Measurements from ENCODE around the gene CPA5.
"Not testable (repeated sequence)": the region's sequence is repeated elsewhere in the genome, so short reads cannot be mapped to it uniquely, and the experiment has no call there.

Gene CPA5, protein sequence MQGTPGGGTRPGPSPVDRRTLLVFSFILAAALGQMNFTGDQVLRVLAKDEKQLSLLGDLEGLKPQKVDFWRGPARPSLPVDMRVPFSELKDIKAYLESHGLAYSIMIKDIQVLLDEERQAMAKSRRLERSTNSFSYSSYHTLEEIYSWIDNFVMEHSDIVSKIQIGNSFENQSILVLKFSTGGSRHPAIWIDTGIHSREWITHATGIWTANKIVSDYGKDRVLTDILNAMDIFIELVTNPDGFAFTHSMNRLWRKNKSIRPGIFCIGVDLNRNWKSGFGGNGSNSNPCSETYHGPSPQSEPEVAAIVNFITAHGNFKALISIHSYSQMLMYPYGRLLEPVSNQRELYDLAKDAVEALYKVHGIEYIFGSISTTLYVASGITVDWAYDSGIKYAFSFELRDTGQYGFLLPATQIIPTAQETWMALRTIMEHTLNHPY

DNA sequence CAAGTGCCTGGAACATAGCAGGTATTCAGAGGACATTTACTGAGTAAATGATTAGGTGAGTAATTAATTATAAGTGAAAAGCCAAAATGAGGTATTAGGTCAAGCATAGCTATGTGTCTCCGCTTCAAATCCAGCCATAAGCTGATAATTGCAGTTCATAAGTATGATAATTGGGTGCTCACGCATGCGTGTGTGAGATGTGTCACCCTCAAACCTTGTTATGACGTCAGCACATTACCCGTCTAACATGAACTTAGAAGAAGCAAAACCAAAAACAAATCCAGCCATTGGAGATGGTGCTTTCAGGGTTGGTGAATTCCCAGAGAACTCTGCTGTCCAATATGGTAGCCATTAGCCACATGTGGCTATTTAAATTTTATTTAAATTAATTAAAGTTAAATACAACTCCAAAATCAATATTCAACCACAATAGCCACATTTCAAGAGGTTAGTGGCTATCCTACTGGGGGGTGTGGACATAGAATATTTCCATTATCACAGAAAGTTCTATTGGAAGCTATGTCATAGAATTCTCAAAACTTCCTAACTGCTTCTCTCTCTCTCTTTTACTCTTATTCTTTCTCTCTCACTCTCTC, at the start of gene CPA5:
Gene CPA5 (plus strand): TSS at position 546 of the 596 bp plus-strand sequence. CDS start 1,670 bp downstream, outside the sequence.
- no peak for DNase-seq (ENCODE audit: low read depth)

DNA sequence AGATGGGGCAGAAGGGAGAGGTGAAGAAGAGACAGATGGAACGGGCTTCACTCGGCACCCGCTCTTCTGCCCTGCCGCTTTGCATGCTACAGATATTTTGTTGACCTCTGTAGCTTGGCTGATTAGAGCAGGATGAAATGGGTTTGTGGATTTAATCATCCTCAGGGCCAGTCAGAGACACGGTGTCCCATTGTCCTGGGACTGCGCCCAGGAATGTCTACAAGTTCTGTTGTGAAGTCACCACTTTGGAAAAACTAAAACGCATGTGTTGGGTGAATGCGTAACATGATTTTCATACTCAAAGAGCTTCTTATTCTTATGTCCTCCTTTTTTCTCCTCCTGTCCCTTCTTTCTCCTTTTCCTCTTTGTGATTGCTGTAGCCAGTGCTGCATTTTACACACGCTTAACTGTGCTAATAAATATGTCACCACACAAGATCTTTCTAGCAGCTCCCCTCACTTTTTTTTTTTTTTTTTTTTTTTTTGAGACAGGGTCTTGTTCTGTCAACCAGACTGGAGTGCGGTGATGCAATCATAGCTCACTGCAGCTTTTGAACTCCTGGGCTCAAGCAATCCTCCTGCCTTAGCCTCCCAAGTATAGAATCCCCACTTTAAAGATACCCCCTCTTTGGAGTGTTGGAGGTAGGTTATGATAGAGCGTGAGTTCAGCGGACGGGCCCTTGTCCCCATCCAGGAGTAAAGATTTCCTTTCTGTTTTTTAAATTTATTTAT, 48.2 kb upstream of the CPA5 start:
- no peak for DNase-seq (ENCODE audit: low read depth)

DNA sequence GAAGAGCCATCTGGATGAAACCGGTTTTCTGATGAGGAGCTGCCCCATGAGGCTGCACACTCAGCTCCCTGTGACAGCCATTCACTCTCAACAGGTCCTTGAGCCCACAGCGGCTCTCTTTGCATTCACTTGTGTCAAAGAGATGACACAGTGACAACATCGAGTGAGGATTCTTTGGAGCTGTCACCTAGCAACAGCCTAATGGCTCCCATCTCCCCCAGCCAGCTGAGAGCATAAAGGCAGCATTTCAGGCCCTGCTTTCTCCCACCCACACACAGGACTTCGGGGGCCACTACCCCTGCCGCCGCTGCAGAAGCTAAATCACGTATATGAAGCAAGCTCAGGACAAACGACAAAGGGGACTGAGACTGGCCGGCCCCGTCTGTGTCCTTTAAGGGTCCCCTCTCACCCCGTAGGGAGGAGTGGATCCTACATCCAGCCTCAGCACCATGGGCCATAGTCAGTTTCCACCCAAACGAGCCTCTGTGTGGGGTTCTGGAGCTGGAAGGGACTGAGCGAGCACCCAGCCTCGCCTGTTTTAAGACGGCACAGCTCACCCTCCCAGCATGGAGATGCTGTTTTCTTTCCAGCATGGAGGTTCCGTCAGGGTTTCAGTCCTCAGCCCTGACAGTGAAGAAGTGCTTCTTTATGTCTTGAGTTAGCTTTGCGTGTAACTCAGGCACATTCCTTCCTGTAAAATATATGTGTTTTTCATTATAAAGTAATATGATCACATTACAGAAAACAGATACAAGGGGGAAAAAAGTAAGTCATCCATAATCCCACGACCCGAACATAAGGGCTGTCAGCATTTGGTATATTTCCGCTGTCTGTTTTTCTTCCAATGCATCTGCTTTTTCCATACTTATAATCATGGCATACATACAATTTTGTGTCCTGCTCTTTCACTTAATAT, 46.7 kb upstream of the CPA5 start:
- DNase-seq (ENCODE audit: low read depth) = no peak

DNA sequence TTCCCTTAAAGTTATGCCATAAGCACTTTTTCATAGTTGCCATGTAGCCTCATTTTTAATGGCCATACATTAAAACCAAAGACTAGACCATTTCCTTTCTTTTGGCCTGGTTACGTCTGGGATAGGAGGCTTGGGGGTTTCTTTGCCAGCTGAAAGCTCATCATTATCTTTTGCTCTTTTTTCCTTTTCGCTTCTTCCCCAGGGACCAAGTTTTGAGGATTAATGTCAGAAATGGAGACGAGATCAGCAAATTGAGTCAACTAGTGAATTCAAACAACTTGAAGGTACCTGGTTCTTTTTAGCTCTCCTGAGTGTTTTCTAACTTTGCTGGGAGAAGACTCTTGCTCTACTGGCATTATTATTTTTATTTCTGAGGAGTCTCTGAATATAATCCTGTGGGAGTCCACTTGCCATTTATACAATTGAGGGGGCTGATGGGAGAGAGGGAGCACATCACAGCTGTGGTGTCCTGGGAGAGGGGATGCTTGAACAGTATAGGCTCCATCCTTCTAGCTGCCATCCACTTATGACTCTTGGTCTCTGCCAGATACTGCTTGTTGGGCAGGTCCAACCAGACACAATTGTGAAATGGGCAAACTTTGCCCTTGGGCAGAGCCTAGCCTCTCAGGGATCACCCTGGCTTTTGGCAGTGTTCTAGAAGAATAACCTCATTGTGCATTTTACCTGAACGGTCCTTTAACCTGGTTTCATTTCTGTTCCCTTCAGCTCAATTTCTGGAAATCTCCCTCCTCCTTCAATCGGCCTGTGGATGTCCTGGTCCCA, 45.9 kb upstream of the CPA5 start:
- no peak for DNase-seq (ENCODE audit: low read depth)

DNA sequence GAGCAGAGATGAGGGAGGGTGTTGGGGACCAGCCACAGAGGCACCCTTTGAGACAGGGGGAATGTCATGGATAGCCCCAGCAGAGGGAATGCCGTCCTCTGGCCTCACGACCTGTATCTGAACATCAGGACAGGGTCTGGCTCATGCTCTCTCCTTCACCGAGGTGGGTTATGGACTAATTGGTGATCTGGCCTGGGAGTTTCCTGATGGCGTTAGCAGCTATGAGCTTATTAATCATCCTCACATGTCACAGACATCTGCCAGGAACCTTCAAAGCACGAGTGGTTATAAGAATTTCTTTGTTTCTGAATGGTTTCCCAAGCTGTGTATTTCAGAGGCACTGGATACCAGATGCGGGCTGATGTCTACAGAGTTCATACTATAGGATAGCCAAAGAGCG, 44.8 kb upstream of the CPA5 start:
- DNase-seq (ENCODE audit: low read depth) = no peak

DNA sequence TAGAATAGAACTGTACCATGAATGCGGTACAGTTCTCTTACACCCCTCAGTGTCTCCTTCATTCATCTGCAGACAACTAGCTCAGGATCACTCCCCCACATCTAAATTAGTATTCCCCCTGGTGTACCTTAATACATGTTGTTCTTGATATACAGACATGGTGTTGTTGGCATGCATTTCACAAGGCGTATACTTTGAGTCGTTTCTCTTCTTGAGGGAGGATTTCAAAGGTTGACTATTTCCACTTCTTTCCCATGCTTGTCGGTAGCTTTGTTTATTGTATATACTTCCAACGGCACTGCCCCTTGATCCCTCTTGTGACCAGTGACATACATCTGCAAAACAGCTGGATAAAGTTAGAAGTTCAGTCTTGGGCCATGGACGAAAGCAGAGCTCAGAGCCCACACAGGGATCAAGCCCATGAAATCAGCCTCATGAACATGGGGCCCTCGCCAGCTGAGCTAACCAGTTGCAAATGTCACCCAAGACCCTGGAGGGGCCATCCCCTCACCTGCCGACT, 43.1 kb upstream of the CPA5 start:
- DNase-seq (ENCODE audit: low read depth) = no peak

DNA sequence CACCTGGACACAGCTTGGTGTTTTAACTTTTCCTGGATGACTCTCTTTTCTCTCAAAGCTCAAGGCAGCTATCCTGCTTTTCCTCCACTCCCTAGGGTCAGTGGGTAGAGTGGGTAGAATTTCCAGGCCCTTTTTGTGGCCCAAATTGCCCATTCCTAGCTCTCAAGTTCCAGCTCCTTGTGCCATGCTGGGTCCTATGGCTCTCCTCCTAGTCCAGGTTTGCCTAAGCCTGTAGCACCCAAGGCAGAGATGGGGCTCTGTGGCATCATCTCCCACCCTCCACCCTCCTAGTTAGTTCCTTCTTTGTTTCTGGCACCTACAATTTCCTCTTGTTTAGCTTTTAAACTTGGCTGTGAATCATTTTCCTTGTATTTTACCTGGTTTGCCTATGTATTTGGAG, 42.0 kb upstream of the CPA5 start:
- DNase-seq (ENCODE audit: low read depth) = no peak

DNA sequence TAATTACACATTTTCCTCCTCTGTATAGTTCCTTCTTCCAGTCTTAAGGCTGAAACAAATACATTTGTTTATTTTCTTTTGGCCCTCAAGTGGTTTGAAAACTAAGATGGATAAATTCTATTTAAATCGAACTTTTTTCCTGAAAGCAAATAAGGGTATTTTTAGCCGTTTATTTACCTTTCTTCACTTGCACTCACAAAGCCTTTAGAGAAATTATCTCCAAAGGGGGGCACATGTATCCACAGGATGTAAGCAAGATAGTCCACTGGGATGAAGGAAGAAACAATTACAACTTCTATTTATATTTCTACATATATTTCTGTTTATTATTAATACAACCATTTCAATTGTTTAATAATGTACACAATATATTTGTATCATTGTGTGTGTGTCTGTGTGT, 41.5 kb upstream of the CPA5 start:
- no peak for DNase-seq (ENCODE audit: low read depth)

DNA sequence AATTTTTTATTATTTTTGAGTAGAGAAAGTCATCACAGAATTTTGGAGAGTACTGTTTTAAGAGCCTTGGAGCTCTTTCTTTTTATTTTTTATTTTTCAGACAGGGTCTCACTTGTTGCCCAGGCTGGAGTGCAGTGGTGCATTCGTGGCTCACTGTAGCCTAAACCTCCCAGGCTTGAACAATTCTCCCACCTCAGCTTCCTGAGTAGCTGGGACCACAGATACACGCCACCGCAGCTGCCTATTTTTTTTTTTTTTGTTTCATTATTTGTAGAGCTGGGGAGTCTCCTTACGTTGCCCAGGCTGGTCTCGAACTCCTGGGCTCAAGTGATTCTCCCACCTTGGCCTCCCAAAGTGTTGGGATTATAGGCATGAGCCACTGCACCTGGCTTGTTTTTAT, 41.1 kb upstream of the CPA5 start:
- DNase-seq (ENCODE audit: low read depth) = no peak

DNA sequence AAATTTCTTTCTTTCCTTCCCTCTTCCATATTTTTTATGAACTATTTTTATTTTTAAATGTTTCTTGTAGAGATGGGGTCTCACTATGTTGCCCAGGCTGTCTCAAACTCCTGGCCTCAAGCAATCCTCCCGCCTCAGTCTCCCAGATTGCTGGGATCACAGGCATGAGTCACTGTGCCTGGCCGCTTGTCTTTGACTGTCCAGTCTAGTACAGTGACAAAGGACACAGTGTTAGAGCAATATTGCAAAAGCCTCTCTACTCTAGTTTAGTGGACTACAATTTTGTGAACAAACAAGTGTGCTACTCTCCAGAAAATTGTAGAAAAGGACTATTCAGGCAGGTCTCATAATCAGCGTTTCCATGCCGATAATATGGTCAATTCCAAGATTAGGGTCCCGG, 40.6 kb upstream of the CPA5 start:
- DNase-seq (ENCODE audit: low read depth) = no peak

DNA sequence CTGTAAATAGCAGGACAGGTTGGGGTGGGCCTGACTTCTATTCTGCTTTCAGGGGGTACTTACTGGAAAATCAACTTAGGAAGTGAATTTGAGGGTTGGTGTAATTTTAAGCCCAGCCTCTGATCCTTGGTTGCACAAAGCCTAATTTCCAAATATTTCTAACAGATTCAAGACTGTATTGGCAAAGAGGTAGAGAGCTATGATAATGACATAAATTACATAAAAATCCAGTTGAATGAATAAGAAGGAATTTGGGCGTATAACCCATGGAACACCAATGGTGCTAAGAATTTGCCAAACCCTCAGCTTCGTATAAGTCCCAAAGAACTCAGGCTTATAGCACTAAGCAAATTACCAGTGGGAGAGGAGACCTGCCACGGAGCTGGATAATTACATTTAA, 39.7 kb upstream of the CPA5 start:
- no peak for DNase-seq (ENCODE audit: low read depth)

DNA sequence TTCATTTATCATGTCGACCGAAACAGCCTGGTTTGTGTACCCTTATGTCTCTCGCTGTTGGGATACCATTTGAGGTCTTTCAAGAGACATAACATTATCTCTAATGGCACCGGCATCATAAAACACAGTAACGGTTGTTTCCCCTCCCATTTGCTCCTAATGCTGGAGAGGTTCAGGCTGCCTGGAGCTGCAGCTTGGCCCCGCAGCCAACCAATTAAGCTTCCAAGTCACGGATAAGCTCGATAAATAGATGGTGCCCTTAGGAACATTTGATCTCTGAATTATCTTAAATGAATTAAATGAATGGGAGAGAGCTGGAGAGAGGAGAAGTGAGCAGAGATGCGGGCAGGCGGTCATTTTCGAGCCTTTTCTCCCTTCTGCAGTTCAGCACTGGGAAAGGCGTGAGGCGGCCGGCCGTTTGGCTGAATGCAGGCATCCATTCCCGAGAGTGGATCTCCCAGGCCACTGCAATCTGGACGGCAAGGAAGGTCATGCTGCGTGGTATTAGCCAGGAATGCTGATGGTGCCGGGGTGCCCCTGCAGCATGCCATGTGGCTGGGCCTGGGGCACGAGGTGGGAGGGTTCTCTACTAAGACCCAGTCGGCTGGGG, 39.1 kb upstream of the CPA5 start:
- no peak for DNase-seq (ENCODE audit: low read depth)

DNA sequence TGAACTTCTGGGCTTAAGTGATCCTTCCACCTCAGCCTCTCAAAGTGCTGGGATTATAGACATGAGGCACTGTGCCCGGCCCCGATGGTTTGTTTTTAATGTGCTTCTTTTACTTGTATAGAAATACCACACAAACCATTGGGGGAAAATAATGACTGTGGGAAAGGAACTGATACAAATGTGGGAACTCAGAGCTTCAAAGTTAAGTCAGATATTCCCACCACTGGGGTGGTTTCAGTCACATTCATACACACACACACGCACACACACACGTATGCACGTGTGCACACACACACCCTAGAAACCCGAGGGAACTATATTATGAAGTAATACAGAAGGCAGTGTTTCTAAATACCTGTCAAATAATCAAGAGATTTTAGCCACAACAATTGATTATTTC, 34.6 kb upstream of the CPA5 start:
- DNase-seq (ENCODE audit: low read depth) = no peak

DNA sequence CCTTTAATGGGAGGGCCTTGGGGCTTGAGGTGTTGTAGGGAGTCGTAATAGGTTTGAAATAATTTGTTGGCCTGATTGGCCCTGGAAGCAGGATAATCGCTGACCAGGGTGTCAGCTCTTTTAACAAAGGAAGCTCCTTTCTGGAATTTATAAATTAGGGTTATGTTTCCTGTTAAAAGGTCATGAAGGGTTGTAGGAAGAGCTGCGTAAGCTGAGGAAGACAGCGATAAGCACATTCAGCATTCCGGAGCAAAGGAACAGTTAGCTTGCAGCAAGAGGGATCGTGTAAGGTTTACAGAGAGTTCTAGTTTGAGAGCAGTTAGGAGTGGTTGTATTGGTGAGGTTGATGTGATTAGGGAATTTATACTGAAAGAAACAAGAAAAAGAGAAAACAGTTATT, 30.3 kb upstream of the CPA5 start:
- DNase-seq (ENCODE audit: low read depth) = no peak

DNA sequence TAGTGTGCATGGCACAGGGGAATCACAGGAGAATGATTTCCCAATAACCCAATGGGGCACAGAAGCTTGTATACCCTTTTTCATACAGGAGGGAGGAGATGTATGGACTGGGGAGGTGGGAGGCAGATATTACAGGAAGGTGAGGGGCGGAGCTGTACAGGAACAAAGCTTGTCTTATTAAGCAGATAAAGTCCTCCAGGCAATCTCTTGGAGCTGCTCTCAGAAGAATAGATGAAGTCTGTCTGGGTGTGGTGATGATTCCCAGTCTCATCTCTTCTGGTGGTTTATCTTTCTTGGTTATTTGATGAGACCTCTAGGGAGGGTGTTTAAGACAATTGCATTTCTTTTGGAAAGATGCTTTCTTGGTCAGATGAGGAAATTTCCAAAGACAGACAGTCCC, 25.1 kb upstream of the CPA5 start:
- DNase-seq (ENCODE audit: low read depth) = no peak

DNA sequence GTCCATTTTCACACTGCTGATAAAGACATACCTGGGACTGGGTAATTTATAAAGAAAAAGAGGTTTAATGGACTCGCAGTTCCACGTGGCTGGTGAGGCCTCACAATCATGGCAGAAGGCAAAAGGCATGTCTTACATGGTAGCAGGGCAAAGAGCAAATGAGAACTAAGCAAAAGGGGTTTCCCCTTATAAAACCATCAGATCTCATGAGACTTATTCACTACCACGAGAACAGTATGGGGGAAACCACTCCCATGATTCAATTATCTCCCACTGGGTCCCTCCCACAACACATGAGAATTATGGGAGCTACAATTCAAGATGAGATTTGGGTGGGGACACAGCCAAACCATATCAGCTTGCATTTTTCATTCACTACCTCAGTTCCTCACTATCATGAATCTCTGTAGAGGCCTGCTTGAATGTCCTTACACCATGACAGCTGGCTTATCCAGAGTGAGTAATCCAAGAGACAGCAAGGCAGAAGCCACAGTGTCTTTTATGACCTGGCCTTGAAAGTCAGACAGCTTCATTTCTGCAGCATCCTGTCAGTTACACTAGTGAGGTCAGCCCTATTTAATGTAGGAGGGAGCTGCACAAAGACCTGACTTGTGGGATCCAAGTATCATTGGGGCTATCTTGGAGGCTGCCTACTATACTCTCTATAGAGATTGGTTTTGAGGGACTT, 22.9 kb upstream of the CPA5 start:
- not testable (repeated sequence) for DNase-seq (ENCODE audit: low read depth)

DNA sequence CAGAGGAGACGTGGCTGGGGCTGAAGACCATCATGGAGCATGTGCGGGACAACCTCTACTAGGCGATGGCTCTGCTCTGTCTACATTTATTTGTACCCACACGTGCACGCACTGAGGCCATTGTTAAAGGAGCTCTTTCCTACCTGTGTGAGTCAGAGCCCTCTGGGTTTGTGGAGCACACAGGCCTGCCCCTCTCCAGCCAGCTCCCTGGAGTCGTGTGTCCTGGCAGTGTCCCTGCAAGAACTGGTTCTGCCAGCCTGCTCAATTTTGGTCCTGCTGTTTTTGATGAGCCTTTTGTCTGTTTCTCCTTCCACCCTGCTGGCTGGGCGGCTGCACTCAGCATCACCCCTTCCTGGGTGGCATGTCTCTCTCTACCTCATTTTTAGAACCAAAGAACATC, 22.0 kb upstream of the CPA5 start:
- no peak for DNase-seq (ENCODE audit: low read depth)

DNA sequence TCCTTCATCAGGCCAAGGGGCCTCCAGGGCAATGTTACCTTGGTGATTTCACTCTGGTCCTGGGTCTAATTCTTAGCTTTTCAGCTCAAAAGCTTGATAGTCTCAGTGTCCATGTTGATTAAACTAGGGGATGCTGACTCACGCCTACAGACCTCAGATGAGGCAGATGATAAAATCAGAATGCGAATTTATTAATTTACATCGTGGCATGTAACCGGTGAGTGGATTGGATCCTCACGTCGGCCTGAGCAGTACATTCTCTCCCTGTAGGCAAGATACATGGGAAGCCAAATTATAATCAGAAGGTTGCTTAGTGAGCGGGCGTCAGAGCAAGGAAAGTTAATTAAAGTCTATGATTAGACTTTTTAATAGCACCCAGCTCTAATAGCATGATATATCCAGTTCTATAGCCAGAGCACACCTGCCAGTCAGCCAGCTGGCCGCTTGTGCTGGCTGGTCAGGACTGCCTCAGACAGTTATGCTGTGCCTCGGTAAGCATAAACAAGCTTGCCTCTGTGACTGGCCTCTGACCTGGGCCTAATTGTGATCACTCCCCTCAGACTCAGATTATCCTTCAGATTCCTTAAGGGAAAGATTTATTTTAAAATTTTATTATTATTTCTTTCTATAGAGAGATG, 20.2 kb upstream of the CPA5 start:
- no peak for DNase-seq (ENCODE audit: low read depth)

DNA sequence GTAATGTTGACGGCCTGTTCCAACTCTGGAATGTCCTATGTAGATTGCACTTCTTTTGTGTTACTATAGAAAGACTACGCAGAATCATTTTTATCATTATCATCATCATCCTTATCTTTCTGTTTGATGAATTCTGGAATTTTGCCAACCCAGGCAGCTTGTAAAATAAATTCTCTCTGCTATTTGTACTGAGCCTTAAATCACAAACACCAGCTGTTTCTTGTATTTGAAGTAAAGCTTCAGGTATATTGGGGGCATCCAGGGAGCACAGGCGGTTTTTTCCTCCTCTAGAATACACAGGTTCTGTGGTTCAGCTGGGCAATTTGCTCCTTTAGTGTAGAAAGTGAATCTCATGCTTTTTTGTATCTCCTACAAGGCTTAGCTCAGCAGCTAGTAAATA, 14.9 kb upstream of the CPA5 start:
- DNase-seq (ENCODE audit: low read depth) = no peak

All from activated T-cell treated with anti-CD3 and anti-CD28 coated beads for 24 hours (primary cell).